HFFc6 (cell line): ENCODE results near the gene CDK5. TPM values are rescaled to one million over a fixed set of nuclear protein-coding genes. Genes with fewer than 3 reads are reported as not detected.
A peak's percentile ranks its signal among the peaks of the same experiment; 100 is the strongest.

Experiments
- DNase-seq: peaks from one replicate; pipeline ENCODE4 v3.0.0-alpha.2; 2018
- H3K27ac Mint-ChIP-seq: 2 replicates; pipeline ENCODE4 v1.8.0; 2020; ENCODE audit warnings: mild to moderate bottlenecking, mixed read lengths
- H3K27me3 Mint-ChIP-seq: 2 replicates; pipeline ENCODE4 v1.8.0; 2021; ENCODE audit warnings: mild to moderate bottlenecking, moderate library complexity, mixed read lengths; ENCODE audit not compliant: insufficient read depth
- H3K36me3 Mint-ChIP-seq: 2 replicates; pipeline ENCODE4 v1.8.0; 2021; ENCODE audit warnings: low read depth, mixed read lengths
- H3K4me1 Mint-ChIP-seq: 2 replicates; pipeline ENCODE4 v1.8.0; 2020; ENCODE audit warnings: low read depth, mixed read lengths
- H3K4me3 Mint-ChIP-seq: 2 replicates; pipeline ENCODE4 v1.8.0; 2020; ENCODE audit warnings: mild to moderate bottlenecking, moderate library complexity, mixed read lengths
- H3K9me3 Mint-ChIP-seq: 2 replicates; pipeline ENCODE4 v1.8.0; 2020; ENCODE audit warnings: mild to moderate bottlenecking, mixed read lengths
- CTCF ChIP-seq: fragments of 200-600 bp; sonication (generic); IDR thresholded peaks from 2 replicates; pipeline ENCODE4 v1.5.0; 2021; ENCODE audit warnings: antibody characterized with exemption, mild to moderate bottlenecking
- total RNA-seq, 6 experiments: library from RNA; stranded (reverse); fragmentation: NEBNext Ultra II Directional; extraction: Animal tissue kit (Norgen Biotek cat#: 25700); gene quantifications; 2 replicates in 1 of 6; 3 replicates in 5 of 6; pipeline ENCODE4 v1.2.3, GENCODE V29; 2021

Gene CDK5
- total RNA-seq, 6 experiments from 2014 or later, result 31.3 to 37.3 (median 33.4) TPM

- TF ChIP-seq CTCF, result no peak
- DNase-seq, result no peak
- Mint-ChIP-seq H3K9me3 (no peaks in the 10 kb centered on the region), H3K4me3 (no peak overlapping the region), H3K36me3 (no peaks in the 10 kb centered on the region), H3K27ac (no peak overlapping the region), H3K4me1 (peaks cover 46% of the 10 kb centered on the region), H3K27me3 (peaks cover 42% of the 10 kb centered on the region)
Observed at GRCh38 chr7:151015967-151016366, 41.7 kb downstream of the CDK5 start.

- H3K4me1 Mint-ChIP-seq, result peaks cover 49% of the 10 kb centered on the region
- TF ChIP-seq CTCF, result no peak
- H3K36me3 Mint-ChIP-seq, result no peaks in the 10 kb centered on the region
- peaks cover 33% of the 10 kb centered on the region for H3K27me3 Mint-ChIP-seq
- peak overlapping the region; percentile 20; the same call in 1 of the 2 replicates for H3K4me3 Mint-ChIP-seq
- DNase-seq, result no peak
- H3K27ac Mint-ChIP-seq, result no peak overlapping the region
- H3K9me3 Mint-ChIP-seq, result no peaks in the 10 kb centered on the region
Observed at GRCh38 chr7:151014950-151015349, 42.7 kb downstream of the CDK5 start.

- peak; percentile 52 for TF ChIP-seq CTCF
- Mint-ChIP-seq H3K4me3 (peak overlapping the region; percentile 84), H3K27me3 (peaks cover 26% of the 10 kb centered on the region), H3K36me3 (no peaks in the 10 kb centered on the region), H3K4me1 (peaks cover 49% of the 10 kb centered on the region), H3K9me3 (no peaks in the 10 kb centered on the region), H3K27ac (peak overlapping the region; percentile 78)
- DNase-seq, result peak; percentile 71
Observed at GRCh38 chr7:151013733-151014497, 43.8 kb downstream of the CDK5 start.

GRCh38 chr7:151013356-151013732 lies 44.4 kb downstream of the CDK5 start:
- DNase-seq, result no peak
- peaks cover 24% of the 10 kb centered on the region for H3K27me3 Mint-ChIP-seq
- no peak for TF ChIP-seq CTCF
- H3K4me3 Mint-ChIP-seq, result peak overlapping the region; percentile 84; the same call in 1 of the 2 replicates
- H3K9me3 Mint-ChIP-seq, result no peaks in the 10 kb centered on the region
- H3K4me1 Mint-ChIP-seq, result peaks cover 47% of the 10 kb centered on the region
- H3K27ac Mint-ChIP-seq, result peak overlapping the region; percentile 78
- no peaks in the 10 kb centered on the region for H3K36me3 Mint-ChIP-seq

- peaks cover 22% of the 10 kb centered on the region for H3K27me3 Mint-ChIP-seq
- DNase-seq, result no peak
- peak overlapping the region; percentile 45 for H3K4me3 Mint-ChIP-seq
- H3K4me1 Mint-ChIP-seq, result peaks cover 43% of the 10 kb centered on the region
- H3K27ac Mint-ChIP-seq, result peak overlapping the region; percentile 19; the same call in 1 of the 2 replicates
- H3K9me3 Mint-ChIP-seq, result no peaks in the 10 kb centered on the region
- TF ChIP-seq CTCF, result peak; percentile 77
- no peaks in the 10 kb centered on the region for H3K36me3 Mint-ChIP-seq
Observed at GRCh38 chr7:151012911-151013347, 44.8 kb downstream of the CDK5 start.
